GM12878 (cell line): ENCODE results near the gene RGS6. TPM values are rescaled to one million over a fixed set of nuclear protein-coding genes. Genes with fewer than 3 reads are reported as not detected.

Experiments
- ATAC-seq: fragments of 200-7000 bp; cut with Tn5 transposase; 3 replicates; pipeline ENCODE4 v1.9.1; 2020; ENCODE audit warnings: mild to moderate bottlenecking, moderate library complexity
- BruUV-seq: library from RNA; stranded (reverse); fragments of 400-500 nt; replicated peaks from 2 replicates; lab custom pipeline; 2021; lab: Mats Ljungman, UMichigan
- CTCF ChIA-PET: fragments of 300-600 bp; sonication (Branson Sonifier 250); formaldehyde crosslinking; extraction: SDS; loops from one replicate; lab custom pipeline; 2021; ENCODE audit warnings: inconsistent platforms; lab: Yijun Ruan, JAX
- POLR2A ChIA-PET: fragments of 350-600 bp; formaldehyde crosslinking; extraction: SDS; loops from one replicate; lab custom pipeline; 2021; ENCODE audit warnings: inconsistent platforms; lab: Charles Lee
- RAD21 ChIA-PET: fragments of 300-600 bp; sonication (Branson Sonifier 250); formaldehyde crosslinking; loops from one replicate; lab custom pipeline; 2023; ENCODE audit warnings: antibody characterized with exemption; ENCODE audit not compliant: unreplicated experiment; lab: Charles Lee
- SMC1A ChIA-PET: fragments of 300-600 bp; sonication (Branson Sonifier 250); formaldehyde crosslinking; loops from one replicate; lab custom pipeline; 2023; ENCODE audit not compliant: unreplicated experiment, uncharacterized antibody; lab: Charles Lee
- DNase-seq: peaks from one replicate; pipeline ENCODE4 v3.0.0-alpha.2; 2011; ENCODE audit warnings: low read depth, low spot score
- FAIRE-seq: peaks from 3 replicates; lab custom pipeline; 2011; peaks lifted over from hg19 to GRCh38; lab: Jason Lieb, UNC
- H2AFZ ChIP-seq: 2 replicates; pipeline ENCODE4 v1.6.0; 2011; ENCODE audit warnings: low read depth, low read length, control low read depth; ENCODE audit not compliant: control insufficient read depth
- H3K27ac ChIP-seq: 2 replicates; pipeline ENCODE4 v1.5.1; 2011; ENCODE audit warnings: control low read depth; ENCODE audit not compliant: control insufficient read depth, insufficient read depth
- H3K27me3 ChIP-seq, 2 experiments: replicated peaks in 1 of 2; 2 replicates each; pipeline versions ENCODE4 v1.6.0 to v1.6.1; 2011; ENCODE audit warnings: low read length in 1 of 2; ENCODE audit not compliant: control insufficient read depth in 2 of 2, insufficient read depth in 2 of 2
- H3K36me3 ChIP-seq, 2 experiments: 2 replicates each; pipeline ENCODE4 v1.5.1; 2011; ENCODE audit warnings: low read length in 1 of 2; ENCODE audit not compliant: control insufficient read depth in 2 of 2, insufficient read depth in 2 of 2
- H3K4me1 ChIP-seq: 2 replicates; pipeline ENCODE4 v1.6.1; 2011; ENCODE audit warnings: mild to moderate bottlenecking, low read length, moderate library complexity, mixed read lengths; ENCODE audit not compliant: control insufficient read depth, insufficient read depth
- H3K4me2 ChIP-seq: 2 replicates; pipeline ENCODE4 v1.6.0; 2011; ENCODE audit warnings: control low read depth; ENCODE audit not compliant: control insufficient read depth, insufficient read depth
- H3K4me3 ChIP-seq: fragments of 200-600 bp; sonication (generic); 2 replicates; pipeline ENCODE4 v1.5.1; 2016
- H3K79me2 ChIP-seq: 2 replicates; pipeline ENCODE4 v1.6.0; 2011; ENCODE audit warnings: low read length; ENCODE audit not compliant: control insufficient read depth, insufficient read depth
- H3K9ac ChIP-seq: 2 replicates; pipeline ENCODE4 v1.8.0; 2011; ENCODE audit warnings: low read length, control low read depth, mixed read lengths; ENCODE audit not compliant: control insufficient read depth, insufficient read depth
- H3K9me3 ChIP-seq: replicated peaks from 3 replicates; pipeline ENCODE4 v1.5.1; 2011; ENCODE audit warnings: mild to moderate bottlenecking, low read length; ENCODE audit not compliant: control insufficient read depth, insufficient read depth
- H4K20me1 ChIP-seq: 2 replicates; pipeline ENCODE4 v1.6.0; 2011; ENCODE audit not compliant: control insufficient read depth, insufficient read depth
- CREM ChIP-seq: IDR thresholded peaks from 2 replicates; pipeline ENCODE4 v1.6.1; 2014; ENCODE audit warnings: antibody characterized with exemption, low read depth
- E4F1 ChIP-seq: fragments of 450-650 bp; IDR thresholded peaks from 2 replicates; pipeline ENCODE4 v1.6.1; 2018; ENCODE audit warnings: borderline replicate concordance, mild to moderate bottlenecking; ENCODE audit not compliant: partially characterized antibody
- GABPA ChIP-seq: IDR thresholded peaks from 2 replicates; pipeline ENCODE4 v1.6.1; 2014; ENCODE audit warnings: antibody characterized with exemption, low read depth, mild to moderate bottlenecking, inconsistent platforms
- IKZF1 ChIP-seq: fragments of 450-650 bp; conservative IDR thresholded peaks from 2 replicates; pipeline ENCODE4 v1.6.1; 2017; ENCODE audit warnings: antibody characterized with exemption, mild to moderate bottlenecking
- KAT2A ChIP-seq: conservative IDR thresholded peaks from 2 replicates; pipeline ENCODE4 v1.6.1; 2011; ENCODE audit warnings: low read depth, low read length; ENCODE audit not compliant: control insufficient read depth
- MYB ChIP-seq: fragments of 150-350 bp; IDR thresholded peaks from 2 replicates; pipeline ENCODE4 v1.6.1; 2014; ENCODE audit warnings: mild to moderate bottlenecking, low read depth, low read length, borderline replicate concordance
- NFYA ChIP-seq: IDR thresholded peaks from 2 replicates; pipeline ENCODE4 v1.6.1; 2011; ENCODE audit warnings: low read depth, mild to moderate bottlenecking, low read length, improper control_type of control experiment, borderline replicate concordance
- PAX8 ChIP-seq: fragments of 450-650 bp; IDR thresholded peaks from 2 replicates; pipeline ENCODE4 v1.6.1; 2017; ENCODE audit warnings: mild to moderate bottlenecking, moderate library complexity
- PKNOX1 ChIP-seq: fragments of 450-650 bp; IDR thresholded peaks from 2 replicates; pipeline ENCODE4 v1.6.1; 2016; ENCODE audit warnings: mild to moderate bottlenecking
- RUNX3 ChIP-seq: IDR thresholded peaks from 2 replicates; pipeline ENCODE4 v1.6.1; 2012; ENCODE audit warnings: low read length, inconsistent platforms
- SRF ChIP-seq, 2 experiments: IDR thresholded peaks; 2 replicates each; pipeline ENCODE4 v1.6.1; 2011; ENCODE audit warnings: low read depth in 2 of 2, low read length in 2 of 2, mild to moderate bottlenecking in 1 of 2, moderate library complexity in 1 of 2
- SUZ12 ChIP-seq: fragments of 200-600 bp; sonication (generic); IDR thresholded peaks from one replicate; pipeline ENCODE4 v1.6.1; 2018; ENCODE audit warnings: antibody characterized with exemption, mild to moderate bottlenecking; ENCODE audit not compliant: unreplicated experiment
- TCF7 ChIP-seq: IDR thresholded peaks from 2 replicates; pipeline ENCODE4 v1.6.1; 2014; ENCODE audit warnings: antibody characterized with exemption, borderline replicate concordance
- ZNF622 ChIP-seq: fragments of 450-650 bp; IDR thresholded peaks from 2 replicates; pipeline ENCODE4 v1.6.1; 2017; ENCODE audit warnings: mild to moderate bottlenecking, inconsistent platforms
- WGBS: methylation state at CpG from one replicate; pipeline ENCODE4 v1.1.6; 2016; ENCODE audit warnings: low lambda C conversion rate; ENCODE audit not compliant: insufficient replicate concordance, insufficient coverage; ENCODE audit errors: missing lambda C conversion rate; 5-methylcytosine and 5-hydroxymethylcytosine counted together
- in situ Hi-C: fragments of 300-500 bp; cut with MboI; formaldehyde crosslinking; loops from 9 replicates; pipeline ENCODE4 v1.14.3; 2018; ENCODE audit warnings: mixed read lengths
- intact Hi-C: fragments of 100-400 bp; cut with micrococcal nuclease; formaldehyde crosslinking; loops from one replicate; pipeline ENCODE4 v1.14.2; 2022; ENCODE audit not compliant: unreplicated experiment
- polyA plus RNA-seq, 11 experiments: library from polyadenylated mRNA; depleted of rRNA in 4 of 11; unstranded in 6 of 11; stranded (reverse) in 5 of 11; fragments of >200 nt; fragmentation: Nextera tagmentation in 4 of 11; fragmentation: Illumina TruSeq in 1 of 11; extraction: Ambion mirVana in 4 of 11; extraction: Trizol in 1 of 11; gene quantifications; 1 replicate in 1 of 11; 2 replicates in 10 of 11; pipeline versions ENCODE4 v1.2.1 to v1.2.3, GENCODE V29; 2011 to 2016; ENCODE audit warnings: inconsistent platforms in 2 of 11, missing spikeins in 2 of 11, low read depth in 1 of 11
- total RNA-seq, 4 experiments: library from RNA; depleted of rRNA in 3 of 4; stranded (reverse); fragments of >200 nt in 3 of 4; fragmentation: Illumina TruSeq in 1 of 4; extraction: Trizol in 1 of 4; gene quantifications; 2 replicates each; pipeline versions ENCODE4 v1.2.1 to v1.2.3, GENCODE V29; 2013 to 2021
- TF ChIP-seq, protein P1 (sequence below): fragments of 450-650 bp; IDR thresholded peaks from 2 replicates; pipeline ENCODE4 v1.6.1; 2014; ENCODE audit warnings: mild to moderate bottlenecking
- TF ChIP-seq, protein P2 (sequence below): fragments of 150-350 bp; IDR thresholded peaks from 2 replicates; pipeline ENCODE4 v1.6.1; 2014; ENCODE audit warnings: mild to moderate bottlenecking, low read depth, low read length

Gene RGS6
- total and polyA plus RNA-seq, 10 of the 15 experiments (the other 5 are each of a cell fraction or from before 2014, with no cell fraction given), result 3.9 to 18.1 (median 12.4) TPM

- CTCF ChIA-PET, result interaction anchor here (0.5 to 5.9 kb wide), 45 partner anchors 10 to 732 kb away, joined by 3 to 56 read pairs (median 4); partner anchors contain the start of gene RGS6
- ATAC-seq (peak; percentile 42), FAIRE-seq (no peak), DNase-seq (peak; percentile 25)
- Histone ChIP-seq H3K36me3 (no peaks in the 10 kb centered on the region), H3K9me3 (no peaks in the 10 kb centered on the region), H3K9ac (no peak overlapping the region), H3K4me3 (no peak overlapping the region), H3K27ac (no peak overlapping the region), H3K4me2 (no peak overlapping the region), H3K27me3 (no peaks in the 10 kb centered on the region), H3K4me1 (peaks cover 15% of the 10 kb centered on the region), H3K79me2 (no peaks in the 10 kb centered on the region), H4K20me1 (no peaks in the 10 kb centered on the region), H2AFZ (no peak overlapping the region)
- intact Hi-C loops (loop anchor here (1.0 to 10.0 kb wide), 5 partner anchors 25 to 397 kb away; partner anchors contain the start of gene RGS6), in situ Hi-C loops (no loop called here)
- WGBS, result 22% methylated on average over 7 of the region's 7 CpGs
- no TSS peak for BruUV-seq
- SMC1A ChIA-PET, result interaction anchor here (0.6 to 5.8 kb wide), 58 partner anchors 9 to 882 kb away, joined by 3 to 74 read pairs (median 4); partner anchors contain the start of gene RGS6
- RAD21 ChIA-PET, result interaction anchor here (0.6 to 4.4 kb wide), 47 partner anchors 10 to 397 kb away, joined by 3 to 38 read pairs (median 4); partner anchors contain the start of gene RGS6
- POLR2A ChIA-PET, result interaction anchor here (0.5 to 1.8 kb wide), 12 partner anchors 10 to 92 kb away, joined by 3 to 7 read pairs (median 4); no protein-coding TSS in a partner anchor
- no peak for TF ChIP-seq NFYA
- 0 out of 2 replicates have a peak, but pooled peaks have one; percentile 13 for TF ChIP-seq TCF7
- no peak for TF ChIP-seq PAX8
- 0 out of 2 replicates have a peak, but pooled peaks have one; percentile 37 for TF ChIP-seq IKZF1
- TF ChIP-seq KAT2A, result no peak
- no peak for TF ChIP-seq ZNF622
- peak in 1 of 2 experiments; percentile 54; a peak in 1 of 4 replicates for TF ChIP-seq SRF (IDR thresholded peaks at IDR 0.05; ENCODE audit: low read depth in 2 of 2, low read length in 2 of 2)
- TF ChIP-seq E4F1, result no peak
- no peak for TF ChIP-seq MYB
- TF ChIP-seq, protein P1, sequence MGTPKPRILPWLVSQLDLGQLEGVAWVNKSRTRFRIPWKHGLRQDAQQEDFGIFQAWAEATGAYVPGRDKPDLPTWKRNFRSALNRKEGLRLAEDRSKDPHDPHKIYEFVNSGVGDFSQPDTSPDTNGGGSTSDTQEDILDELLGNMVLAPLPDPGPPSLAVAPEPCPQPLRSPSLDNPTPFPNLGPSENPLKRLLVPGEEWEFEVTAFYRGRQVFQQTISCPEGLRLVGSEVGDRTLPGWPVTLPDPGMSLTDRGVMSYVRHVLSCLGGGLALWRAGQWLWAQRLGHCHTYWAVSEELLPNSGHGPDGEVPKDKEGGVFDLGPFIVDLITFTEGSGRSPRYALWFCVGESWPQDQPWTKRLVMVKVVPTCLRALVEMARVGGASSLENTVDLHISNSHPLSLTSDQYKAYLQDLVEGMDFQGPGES, result no peak
- peak; percentile 34; the same call in 1 of the 2 replicates for TF ChIP-seq CREM
- TF ChIP-seq RUNX3, result no peak
- no peak for TF ChIP-seq SUZ12
- 0 out of 2 replicates have a peak, but pooled peaks have one; percentile 19 for TF ChIP-seq GABPA
- TF ChIP-seq, protein P2, sequence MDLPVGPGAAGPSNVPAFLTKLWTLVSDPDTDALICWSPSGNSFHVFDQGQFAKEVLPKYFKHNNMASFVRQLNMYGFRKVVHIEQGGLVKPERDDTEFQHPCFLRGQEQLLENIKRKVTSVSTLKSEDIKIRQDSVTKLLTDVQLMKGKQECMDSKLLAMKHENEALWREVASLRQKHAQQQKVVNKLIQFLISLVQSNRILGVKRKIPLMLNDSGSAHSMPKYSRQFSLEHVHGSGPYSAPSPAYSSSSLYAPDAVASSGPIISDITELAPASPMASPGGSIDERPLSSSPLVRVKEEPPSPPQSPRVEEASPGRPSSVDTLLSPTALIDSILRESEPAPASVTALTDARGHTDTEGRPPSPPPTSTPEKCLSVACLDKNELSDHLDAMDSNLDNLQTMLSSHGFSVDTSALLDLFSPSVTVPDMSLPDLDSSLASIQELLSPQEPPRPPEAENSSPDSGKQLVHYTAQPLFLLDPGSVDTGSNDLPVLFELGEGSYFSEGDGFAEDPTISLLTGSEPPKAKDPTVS, result no peak
- peak; percentile 16; the same call in 1 of the 2 replicates for TF ChIP-seq PKNOX1
Observed at GRCh38 chr14:72023128-72024042, 91.2 kb downstream of the RGS6 start.
